Measurements from ENCODE around the gene ZNF235. TPM values are rescaled to one million over a fixed set of nuclear protein-coding genes. Genes with fewer than 3 reads are reported as not detected.

ZNF235 gene
- total RNA-seq, 4 donors from 2014 or later, result 1.8 to 3.6 (median 2.1) TPM

- Histone ChIP-seq H3K4me1 (peaks cover 0 to 19% (median 5%) of the 10 kb centered on the region in 3 donors), H3K9me3 (peaks cover 0 to 29% (median 0%) of the 10 kb centered on the region in 3 donors), H3K27ac (no peak overlapping the region), H3K36me3 (peaks cover 0 to 22% (median 0%) of the 10 kb centered on the region in 3 donors), H3K27me3 (no peaks in the 10 kb centered on the region), H3K4me3 (peak overlapping the region; percentile 60 to 95 (median 66))
- WGBS, 2 donors, result 90 to 97% methylated on average over 4 of the region's 4 CpGs
- intact Hi-C loops (cut with DNase I), result no loop called here
- DNase-seq, result no peak
- TF ChIP-seq POLR2A (IDR thresholded peaks at IDR 0.05), result no peak
- TF ChIP-seq CTCF (IDR thresholded peaks at IDR 0.05), result no peak
Observed at GRCh38 chr19:44305457-44305856, 632 bp upstream of the ZNF235 start.

- no peaks in the 10 kb centered on the region for H3K27me3 ChIP-seq
- WGBS, 2 donors, result 2 to 3% methylated on average over 11 of the region's 11 CpGs
- H3K4me1 ChIP-seq, result peaks cover 0 to 19% (median 5%) of the 10 kb centered on the region in 3 donors
- TF ChIP-seq POLR2A (IDR thresholded peaks at IDR 0.05) (no peak), CTCF (IDR thresholded peaks at IDR 0.05) (no peak)
- H3K36me3 ChIP-seq, result peaks cover 0 to 35% (median 8%) of the 10 kb centered on the region in 3 donors
- peaks cover 0 to 27% (median 0%) of the 10 kb centered on the region in 3 donors for H3K9me3 ChIP-seq
- H3K4me3 ChIP-seq, result peak overlapping the region; percentile 60 to 95 (median 66)
- intact Hi-C loops (cut with DNase I), result no loop called here
- DNase-seq, result no peak
- H3K27ac ChIP-seq, result peak overlapping the region; percentile 73 to 92 (median 84)
Observed at GRCh38 chr19:44303976-44304568, 753 bp downstream of the ZNF235 start.

- TF ChIP-seq POLR2A (IDR thresholded peaks at IDR 0.05) (no peak), CTCF (IDR thresholded peaks at IDR 0.05) (no peak)
- WGBS, 2 donors, result 64 to 80% methylated on average over 4 of the region's 4 CpGs
Observed at GRCh38 chr19:44303320-44303719, 1.5 kb downstream of the ZNF235 start.

GRCh38 chr19:44284968-44285367 is 19.9 kb downstream of the ZNF235 start:
- H3K4me3 ChIP-seq, result no peak overlapping the region
- H3K9me3 ChIP-seq, result peaks cover 0 to 95% (median 47%) of the 10 kb centered on the region in 3 donors
- TF ChIP-seq CTCF (IDR thresholded peaks at IDR 0.05), result no peak
- no peak for TF ChIP-seq POLR2A (IDR thresholded peaks at IDR 0.05)
- H3K36me3 ChIP-seq, result peaks cover 0 to 37% (median 8%) of the 10 kb centered on the region in 3 donors
- no peaks in the 10 kb centered on the region for H3K4me1 ChIP-seq
- DNase-seq, result no peak
- H3K27ac ChIP-seq, result no peak overlapping the region
- no peaks in the 10 kb centered on the region for H3K27me3 ChIP-seq
- intact Hi-C loops (cut with DNase I), result no loop called here
- WGBS, 2 donors, result 71 to 89% methylated on average over 4 of the region's 4 CpGs

More at GRCh38 chr19:44303320-44303719, 1.5 kb downstream of the ZNF235 start:
- Histone ChIP-seq H3K36me3 (peaks cover 5 to 43% (median 11%) of the 10 kb centered on the region in 3 donors), H3K27me3 (no peaks in the 10 kb centered on the region), H3K4me1 (peaks cover 0 to 19% (median 5%) of the 10 kb centered on the region in 3 donors), H3K4me3 (no peak overlapping the region), H3K27ac (no peak overlapping the region), H3K9me3 (peaks cover 0 to 19% (median 0%) of the 10 kb centered on the region in 3 donors)
- intact Hi-C loops (cut with DNase I), result no loop called here
- no peak for DNase-seq

- no peak overlapping the region for H3K4me3 ChIP-seq
- DNase-seq, result no peak
- no peak overlapping the region for H3K27ac ChIP-seq
- intact Hi-C loops (cut with DNase I), result no loop called here
- peaks cover 0 to 15% (median 0%) of the 10 kb centered on the region in 3 donors for H3K36me3 ChIP-seq
- H3K4me1 ChIP-seq, result no peaks in the 10 kb centered on the region
- peaks cover 0 to 94% (median 48%) of the 10 kb centered on the region in 3 donors for H3K9me3 ChIP-seq
- 76 to 80% methylated on average over 3 of the region's 3 CpGs for WGBS, 2 donors
- no peaks in the 10 kb centered on the region for H3K27me3 ChIP-seq
- TF ChIP-seq CTCF (IDR thresholded peaks at IDR 0.05) (no peak), POLR2A (IDR thresholded peaks at IDR 0.05) (no peak)
Observed at GRCh38 chr19:44282846-44283245, 22.0 kb downstream of the ZNF235 start.
